Measurements from ENCODE around the gene MR1.

The MR1 gene

DNA sequence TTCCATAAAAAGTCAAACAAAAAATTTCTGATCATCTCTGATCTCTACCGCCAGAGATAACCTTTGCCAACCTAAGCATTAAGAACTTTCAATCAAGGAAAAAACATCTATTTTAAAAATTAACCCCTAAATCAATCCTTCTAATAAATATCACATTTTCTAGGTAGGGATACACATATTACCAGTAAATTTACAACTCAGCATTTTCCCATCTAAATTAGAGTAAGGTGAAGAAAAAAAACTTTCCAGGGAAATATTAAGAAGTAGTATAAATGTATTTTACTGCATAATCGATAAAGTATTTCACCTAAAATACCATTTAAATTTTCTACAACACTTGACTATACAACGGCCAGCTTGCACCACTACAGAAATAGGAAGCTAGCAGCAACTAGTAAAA, 12.6 kb upstream of the MR1 start:
- TF ChIP-seq, protein P1, sequence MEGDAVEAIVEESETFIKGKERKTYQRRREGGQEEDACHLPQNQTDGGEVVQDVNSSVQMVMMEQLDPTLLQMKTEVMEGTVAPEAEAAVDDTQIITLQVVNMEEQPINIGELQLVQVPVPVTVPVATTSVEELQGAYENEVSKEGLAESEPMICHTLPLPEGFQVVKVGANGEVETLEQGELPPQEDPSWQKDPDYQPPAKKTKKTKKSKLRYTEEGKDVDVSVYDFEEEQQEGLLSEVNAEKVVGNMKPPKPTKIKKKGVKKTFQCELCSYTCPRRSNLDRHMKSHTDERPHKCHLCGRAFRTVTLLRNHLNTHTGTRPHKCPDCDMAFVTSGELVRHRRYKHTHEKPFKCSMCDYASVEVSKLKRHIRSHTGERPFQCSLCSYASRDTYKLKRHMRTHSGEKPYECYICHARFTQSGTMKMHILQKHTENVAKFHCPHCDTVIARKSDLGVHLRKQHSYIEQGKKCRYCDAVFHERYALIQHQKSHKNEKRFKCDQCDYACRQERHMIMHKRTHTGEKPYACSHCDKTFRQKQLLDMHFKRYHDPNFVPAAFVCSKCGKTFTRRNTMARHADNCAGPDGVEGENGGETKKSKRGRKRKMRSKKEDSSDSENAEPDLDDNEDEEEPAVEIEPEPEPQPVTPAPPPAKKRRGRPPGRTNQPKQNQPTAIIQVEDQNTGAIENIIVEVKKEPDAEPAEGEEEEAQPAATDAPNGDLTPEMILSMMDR (IDR thresholded peaks at IDR 0.05) = no peak

DNA sequence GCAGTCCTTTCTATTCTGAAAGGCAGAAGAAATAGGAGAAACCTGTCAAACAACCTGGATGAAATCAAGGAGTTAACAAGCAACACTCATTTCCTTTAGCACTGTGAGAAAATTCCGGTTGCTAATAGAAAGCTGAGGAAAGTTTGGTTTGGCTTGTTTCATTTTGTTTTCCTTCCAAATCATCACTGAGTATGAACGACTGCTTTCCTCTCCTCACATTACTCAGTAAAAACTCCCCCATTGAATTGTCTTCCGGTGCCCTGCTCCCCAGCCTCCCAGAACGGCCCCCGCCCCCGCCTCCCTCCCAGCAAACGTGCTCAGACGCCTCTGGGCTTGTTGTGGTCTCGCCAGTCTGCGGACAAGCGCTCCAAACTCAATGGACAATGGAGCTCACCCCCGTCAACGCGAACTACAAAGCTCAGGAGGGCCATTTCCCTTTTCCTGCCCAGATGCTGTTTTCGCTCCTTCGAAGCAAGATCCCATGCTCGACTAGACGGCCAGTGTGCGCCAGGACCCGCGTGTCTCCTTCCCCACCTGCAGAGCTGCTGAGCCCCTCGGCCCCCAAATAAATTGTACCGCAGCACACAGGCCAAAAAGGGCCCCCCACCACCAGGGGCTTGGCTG, 11.9 kb upstream of the MR1 start:
- TF ChIP-seq, protein P1 (IDR thresholded peaks at IDR 0.05) = no peak

DNA sequence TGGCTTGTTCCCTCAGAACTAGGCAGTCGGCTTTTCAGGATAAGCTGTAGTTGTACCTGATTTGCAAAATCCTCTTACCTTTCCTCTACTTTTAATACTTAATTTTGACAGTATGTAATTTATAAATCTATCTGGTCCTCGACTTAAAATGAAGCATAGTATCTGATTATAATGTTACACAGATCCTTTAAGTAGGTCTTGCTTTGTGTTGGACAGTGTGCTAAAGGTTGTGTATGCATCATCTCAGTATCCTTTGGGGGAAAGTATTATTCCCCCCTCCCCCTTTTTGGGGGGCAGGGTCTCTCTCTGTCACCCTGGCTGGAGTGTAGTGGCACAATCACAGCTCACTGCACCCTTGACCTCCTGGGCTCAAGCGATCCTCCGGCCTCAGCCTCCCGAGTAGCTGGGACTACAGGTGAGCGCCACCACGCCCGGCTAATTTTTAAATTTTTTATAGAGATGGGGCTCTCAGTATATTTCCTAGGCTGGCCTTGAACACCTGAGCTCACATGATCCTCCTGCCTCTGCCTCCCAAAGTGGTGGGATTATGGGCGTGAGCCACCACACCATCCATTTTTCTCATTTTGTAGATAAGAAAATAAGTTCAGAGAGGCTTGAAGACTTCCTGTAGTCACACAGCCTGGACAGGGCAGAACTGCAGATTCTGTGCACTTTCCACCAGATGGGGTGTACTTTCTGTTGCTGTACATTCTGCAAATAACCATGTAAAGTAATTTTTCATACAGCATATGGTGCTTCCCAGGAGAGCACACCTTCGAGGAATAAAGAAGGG, 10.3 kb upstream of the MR1 start:
- TF ChIP-seq, protein P1 (IDR thresholded peaks at IDR 0.05) = no peak

DNA sequence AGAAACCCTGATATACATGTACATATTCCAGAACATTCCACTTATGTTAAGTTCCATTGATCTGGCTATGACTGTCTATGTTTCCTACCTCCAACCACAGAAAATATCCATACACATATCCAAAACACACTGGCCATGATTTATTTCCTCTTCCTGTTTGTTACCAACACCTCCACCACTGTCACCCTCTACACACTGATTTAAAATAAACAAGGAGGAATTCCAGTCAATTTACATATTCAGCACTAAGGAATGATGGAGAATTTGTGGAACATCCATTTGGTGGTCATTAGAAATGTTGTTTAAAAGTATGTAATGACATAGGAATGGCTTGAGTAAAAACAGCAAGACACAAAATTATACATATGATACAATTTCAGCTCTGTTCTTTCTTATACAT, 5.6 kb upstream of the MR1 start:
- TF ChIP-seq, protein P1 (IDR thresholded peaks at IDR 0.05) = no peak

DNA sequence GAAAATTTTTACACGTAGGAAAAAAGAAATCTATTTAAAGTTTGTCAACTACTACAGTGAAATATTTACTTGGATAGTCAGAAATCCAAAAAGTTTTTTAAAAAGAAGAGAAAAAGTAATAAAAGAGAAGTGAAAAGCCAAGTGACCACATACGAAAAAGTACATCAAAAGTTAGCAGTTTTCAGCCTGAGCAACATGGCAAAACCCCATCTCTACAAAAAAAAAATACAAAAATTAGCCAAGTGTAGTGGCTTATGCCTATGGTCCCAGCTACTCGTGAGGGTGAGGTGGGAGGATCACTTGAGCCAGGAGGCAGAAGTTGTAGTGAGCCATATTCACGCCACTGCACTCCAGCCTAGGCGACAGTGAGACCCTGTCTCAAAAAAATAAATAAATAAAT, 5.2 kb upstream of the MR1 start:
- TF ChIP-seq, protein P1 (IDR thresholded peaks at IDR 0.05) = no peak

DNA sequence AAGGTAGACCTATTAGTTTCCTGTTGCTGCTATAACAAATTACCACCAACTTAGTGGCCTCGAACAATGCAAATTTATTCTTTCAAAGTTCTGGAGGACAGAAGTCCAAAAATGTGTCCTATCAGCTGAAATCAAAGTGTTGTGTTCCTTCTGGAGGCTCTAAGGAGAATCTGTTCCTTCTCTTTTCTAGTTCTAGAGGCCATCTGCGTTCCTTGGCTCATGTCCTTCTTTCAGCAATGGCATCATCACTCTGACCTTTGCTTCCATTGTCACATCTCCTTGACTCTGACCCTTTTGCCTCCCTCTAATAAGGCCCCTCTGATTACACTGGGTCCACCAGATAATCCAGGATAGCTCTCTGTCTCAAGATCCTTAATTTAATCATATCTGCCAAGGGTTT, 1.2 kb upstream of the MR1 start:
- TF ChIP-seq, protein P1 (IDR thresholded peaks at IDR 0.05) = no peak

DNA sequence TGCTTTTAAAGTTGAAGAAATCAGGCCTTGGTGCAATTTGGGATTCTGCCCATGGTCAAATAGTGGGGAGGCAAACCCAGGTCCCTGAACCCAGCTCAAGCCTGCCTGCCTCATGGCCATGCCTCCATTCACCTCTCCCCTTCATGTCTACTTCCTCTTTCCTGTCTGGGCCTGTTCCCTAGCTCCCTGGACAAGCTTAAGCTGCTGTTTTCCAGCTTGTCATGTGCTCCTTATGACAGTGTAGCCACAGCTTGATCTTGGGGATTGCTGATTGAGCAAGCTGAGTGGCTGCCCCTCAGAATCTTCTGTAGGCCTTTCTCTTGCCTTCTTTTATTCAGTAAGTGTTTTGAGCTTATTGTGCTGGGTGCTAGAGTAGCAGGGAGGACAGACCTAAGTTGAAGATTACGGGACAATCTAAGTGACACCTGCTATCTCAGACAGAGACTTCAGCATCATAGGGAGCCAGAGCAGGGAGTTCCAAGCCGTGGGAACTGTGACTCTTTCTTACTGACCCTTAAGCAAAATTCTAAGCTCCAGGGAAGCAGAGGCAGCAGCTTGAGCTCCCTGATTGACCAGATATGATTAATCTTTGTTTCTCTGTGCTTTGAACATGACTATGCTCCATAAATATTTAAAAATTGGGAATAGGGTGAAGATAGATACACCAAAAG, 520 bp upstream of the MR1 start:
- TF ChIP-seq, protein P1 (IDR thresholded peaks at IDR 0.05) = no peak

All from LNCAP (cell line).